H1 (cell line): Measurements from ENCODE around the gene ADAM12. TPM values are rescaled to one million over a fixed set of nuclear protein-coding genes. Genes with fewer than 3 reads are reported as not detected.

Source experiments
- RNF2 ChIP-seq: fragments of 200-900, 300-1000 bp; sonication (generic); IDR thresholded peaks from 2 replicates; pipeline ENCODE4 v1.7.1; 2016; ENCODE audit warnings: borderline replicate concordance, low read depth, mild to moderate bottlenecking, antibody characterized with exemption, low read length; ENCODE audit not compliant: poor library complexity, severe bottlenecking; ENCODE audit errors: missing control alignments
- TEAD4 ChIP-seq: IDR thresholded peaks from 2 replicates; pipeline ENCODE4 v1.6.1; 2012; ENCODE audit warnings: low read depth, low read length, inconsistent platforms, mixed read lengths
- polyA plus RNA-seq, 7 experiments: library from polyadenylated mRNA; depleted of rRNA in 3 of 7; stranded (reverse) in 5 of 7; unstranded in 2 of 7; fragments of >200 nt in 5 of 7; fragments of 200-250 nt in 2 of 7; gene quantifications; 1 replicate in 5 of 7; 2 replicates in 1 of 7; 4 replicates in 1 of 7; pipeline versions ENCODE4 v1.2.1 to v1.2.3, GENCODE V29; 2011 to 2013; ENCODE audit warnings: missing spikeins in 2 of 7, mixed read lengths in 2 of 7
- total RNA-seq: library from RNA; stranded (reverse); fragmentation: NEBNext Ultra II Directional; extraction: Animal tissue kit (Norgen Biotek cat#: 25700); gene quantifications from 2 replicates; pipeline ENCODE4 v1.2.1, GENCODE V29; 2021

Gene ADAM12
- total and polyA plus RNA-seq, 2 of the 8 experiments (the other 6 are each of a cell fraction or from before 2014, with no cell fraction given), result 0.07 to 0.17 TPM

GRCh38 chr10:125989791-125990190 lies 398.5 kb downstream of the ADAM12 start (continued):
- TF ChIP-seq RNF2 (no peak), TEAD4 (no peak)
